Neuronal stem cell (in vitro differentiated cells): ENCODE measurements around the gene MRPL23.

Experiments used
- DNase-seq: peaks from one replicate; pipeline ENCODE4 v3.0.0-alpha.2; 2013; ENCODE audit warnings: low spot score
- H2AFZ ChIP-seq: one replicate; pipeline ENCODE4 v1.6.1; 2013; ENCODE audit warnings: mild to moderate bottlenecking, low read length, inconsistent platforms
- H2AK5ac ChIP-seq: 2 replicates; pipeline ENCODE4 v1.6.1; 2013; ENCODE audit warnings: low read depth, mild to moderate bottlenecking, inconsistent platforms, low read length, moderate library complexity, mixed read lengths
- H2BK120ac ChIP-seq: 2 replicates; pipeline ENCODE4 v1.6.1; 2013; ENCODE audit warnings: low read depth, mild to moderate bottlenecking, inconsistent platforms, low read length, moderate library complexity, mixed read lengths
- H2BK12ac ChIP-seq: one replicate; pipeline ENCODE4 v1.6.1; 2013; ENCODE audit warnings: low read length, inconsistent platforms
- H2BK15ac ChIP-seq: 2 replicates; pipeline ENCODE4 v1.6.1; 2013; ENCODE audit warnings: mild to moderate bottlenecking, low read length, inconsistent platforms, mixed read lengths
- H2BK5ac ChIP-seq: one replicate; pipeline ENCODE4 v1.6.1; 2013; ENCODE audit warnings: inconsistent platforms, mild to moderate bottlenecking, low read length, moderate library complexity
- H3K14ac ChIP-seq: one replicate; pipeline ENCODE4 v1.6.1; 2013; ENCODE audit warnings: low read length, inconsistent platforms
- H3K18ac ChIP-seq: 2 replicates; pipeline ENCODE4 v1.6.1; 2013; ENCODE audit warnings: low read length, inconsistent platforms
- H3K23ac ChIP-seq: 2 replicates; pipeline ENCODE4 v1.6.1; 2013; ENCODE audit warnings: low read depth, mild to moderate bottlenecking, mixed read lengths, low read length, inconsistent platforms; ENCODE audit not compliant: poor library complexity
- H3K27ac ChIP-seq: replicated peaks from 3 replicates; pipeline ENCODE4 v1.5.1; 2013; ENCODE audit warnings: low read length, inconsistent platforms
- H3K27me3 ChIP-seq, 3 experiments: 2 replicates each; pipeline ENCODE4 v1.6.1; 2013; ENCODE audit warnings: low read length in 3 of 3, mild to moderate bottlenecking in 2 of 3, inconsistent platforms in 1 of 3, low read depth in 1 of 3, mixed read lengths in 1 of 3, moderate library complexity in 1 of 3; ENCODE audit not compliant: control insufficient read depth in 3 of 3, insufficient read depth in 3 of 3
- H3K36me3 ChIP-seq, 2 donors: replicated peaks in 1 of 2; 2 replicates each; pipeline ENCODE4 v1.6.1; 2013; ENCODE audit warnings: low read length in 2 of 2; ENCODE audit not compliant: control insufficient read depth in 2 of 2, insufficient read depth in 2 of 2
- H3K4ac ChIP-seq: 2 replicates; pipeline ENCODE4 v1.6.1; 2013; ENCODE audit warnings: inconsistent platforms, mild to moderate bottlenecking, low read length, moderate library complexity
- H3K4me1 ChIP-seq, 2 donors: 1 replicate in 1 of 2; 2 replicates in 1 of 2; pipeline ENCODE4 v1.6.1; 2013; ENCODE audit warnings: low read length in 2 of 2, low read depth in 1 of 2; ENCODE audit not compliant: control insufficient read depth in 2 of 2, insufficient read depth in 1 of 2
- H3K4me2 ChIP-seq: one replicate; pipeline ENCODE4 v1.6.1; 2013; ENCODE audit warnings: mild to moderate bottlenecking, low read length, inconsistent platforms; ENCODE audit not compliant: insufficient read depth, poor library complexity, severe bottlenecking
- H3K4me3 ChIP-seq, 2 donors: 2 replicates each; pipeline ENCODE4 v1.5.1; 2013; ENCODE audit warnings: low read length in 2 of 2, mild to moderate bottlenecking in 2 of 2, inconsistent platforms in 1 of 2, moderate library complexity in 1 of 2
- H3K79me1 ChIP-seq: one replicate; pipeline ENCODE4 v1.6.1; 2013; ENCODE audit warnings: low read depth, mild to moderate bottlenecking, inconsistent platforms, low read length, moderate library complexity
- H3K9ac ChIP-seq: one replicate; pipeline ENCODE4 v1.6.1; 2013; ENCODE audit warnings: mild to moderate bottlenecking, low read depth, low read length, inconsistent platforms; ENCODE audit not compliant: poor library complexity
- H3K9me3 ChIP-seq, 2 donors: replicated peaks in 1 of 2; 2 replicates each; pipeline versions ENCODE3 to v1.6.1; 2013; ENCODE audit warnings: low read length in 2 of 2, mild to moderate bottlenecking in 2 of 2, inconsistent platforms in 1 of 2, low read depth in 1 of 2, mixed read lengths in 1 of 2, moderate library complexity in 1 of 2; ENCODE audit not compliant: control insufficient read depth in 2 of 2, insufficient read depth in 1 of 2
- H4K8ac ChIP-seq: one replicate; pipeline ENCODE4 v1.6.1; 2013; ENCODE audit warnings: low read depth, mild to moderate bottlenecking, inconsistent platforms, low read length, moderate library complexity
- H4K91ac ChIP-seq: one replicate; pipeline ENCODE4 v1.6.1; 2013; ENCODE audit warnings: low read length, low read depth, mild to moderate bottlenecking, inconsistent platforms; ENCODE audit not compliant: poor library complexity
- WGBS, 2 donors: extraction: QIAGEN DNeasy Blood & Tissue Kit; methylation state at CpG; one replicate each; pipeline ENCODE4 v1.1.7; 2013; ENCODE audit warnings: missing lambda C conversion rate in 2 of 2, mixed read lengths in 1 of 2; ENCODE audit not compliant: insufficient read length in 2 of 2, insufficient replicate concordance in 1 of 2; ENCODE audit errors: extremely low coverage in 2 of 2; 5-methylcytosine and 5-hydroxymethylcytosine counted together

MRPL23 gene

DNA sequence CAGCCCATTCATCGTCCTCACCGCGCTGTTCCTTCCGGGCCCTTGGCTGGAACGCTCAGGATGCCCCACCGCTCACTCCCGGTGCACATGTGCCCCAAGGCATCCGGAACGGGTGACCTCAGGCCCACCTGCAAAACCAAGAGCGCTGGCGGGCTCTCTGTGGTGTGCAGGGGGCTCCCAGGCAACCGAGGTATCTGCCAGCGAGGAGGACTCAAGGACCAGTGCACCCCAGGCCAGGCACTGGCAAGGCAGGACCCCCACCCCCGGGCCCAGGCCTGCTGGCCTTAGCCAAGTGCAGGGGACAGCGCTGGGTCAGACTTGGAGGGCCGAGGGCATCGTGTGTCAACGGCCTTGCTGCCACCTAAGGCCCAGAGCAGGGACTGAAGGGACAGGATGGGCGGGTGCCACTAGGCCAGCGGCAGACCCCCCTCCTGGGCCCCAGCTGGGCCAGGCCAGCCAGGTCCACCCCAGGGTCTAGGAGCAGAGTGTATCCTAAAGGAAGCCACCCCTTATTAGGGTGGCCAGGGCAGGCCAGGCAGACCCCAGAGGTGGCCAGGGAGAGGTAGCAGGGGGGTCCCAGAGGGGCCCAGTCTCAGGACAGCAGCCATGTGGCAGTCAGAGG lies 19.2 kb upstream of the MRPL23 start:
- Histone ChIP-seq H4K91ac (no peak overlapping the region), H3K4me3 (no peak overlapping the region), H4K8ac (peak overlapping the region; percentile 65), H3K9me3 (no peaks in the 10 kb centered on the region), H3K27ac (no peak overlapping the region), H3K9ac (peak overlapping the region; percentile 70), H3K23ac (peak overlapping the region; percentile 65), H2BK5ac (peak overlapping the region; percentile 75), H2BK120ac (peak overlapping the region; percentile 87), H3K79me1 (no peaks in the 10 kb centered on the region), H3K27me3 (no peaks in the 10 kb centered on the region), H3K18ac (peak overlapping the region; percentile 44), H3K4ac (peak overlapping the region; percentile 89), H2BK12ac (peak overlapping the region; percentile 90), H3K4me1 (peaks cover 11 to 17% of the 10 kb centered on the region in 2 donors), H3K36me3 (no peaks in the 10 kb centered on the region), H2BK15ac (peak overlapping the region; percentile 85), H3K4me2 (no peak overlapping the region), H2AFZ (peak overlapping the region; percentile 93), H3K14ac (peak overlapping the region; percentile 63), H2AK5ac (peak overlapping the region; percentile 98)
- DNase-seq = no peak
- no CpG with 5 or more reads among the region's 20 CpGs for WGBS, 2 donors

DNA sequence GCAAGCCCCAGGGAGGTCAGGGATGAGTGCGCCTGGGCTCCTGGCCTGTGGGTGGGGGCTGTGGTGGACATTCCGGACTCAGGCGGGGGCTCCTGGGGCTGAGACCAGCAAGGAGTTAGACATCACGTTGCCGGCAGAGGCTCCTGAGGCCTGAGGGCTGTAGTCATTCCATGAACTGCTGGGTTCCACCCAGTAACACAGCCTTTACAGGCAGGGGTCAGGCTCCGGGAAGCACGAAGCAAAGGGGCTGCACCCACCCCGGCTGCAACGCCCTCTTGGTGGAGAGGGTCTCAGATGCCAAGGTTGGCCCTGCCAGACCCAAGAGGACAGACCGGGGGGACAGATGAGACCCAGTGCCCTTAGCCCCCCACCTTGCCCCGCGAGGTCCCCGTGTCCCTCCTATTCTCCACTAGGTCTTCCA lies 18.7 kb upstream of the MRPL23 start:
- H4K91ac ChIP-seq = no peak overlapping the region
- H3K23ac ChIP-seq = peak overlapping the region; percentile 11
- peak overlapping the region; percentile 98 for H2AK5ac ChIP-seq
- no peak overlapping the region for H3K27ac ChIP-seq
- no peak overlapping the region for H3K18ac ChIP-seq
- H2AFZ ChIP-seq = peak overlapping the region; percentile 93
- peak overlapping the region; percentile 89 for H3K14ac ChIP-seq
- no peak overlapping the region for H3K9ac ChIP-seq
- peaks cover 11 to 16% of the 10 kb centered on the region in 2 donors for H3K4me1 ChIP-seq
- H2BK15ac ChIP-seq = peak overlapping the region; percentile 87
- no peak overlapping the region for H3K4ac ChIP-seq
- H3K36me3 ChIP-seq = no peaks in the 10 kb centered on the region
- WGBS, 2 donors = no CpG with 5 or more reads among the region's 13 CpGs
- H3K4me2 ChIP-seq = no peak overlapping the region
- no peak overlapping the region for H2BK12ac ChIP-seq
- no peak overlapping the region for H3K4me3 ChIP-seq
- no peaks in the 10 kb centered on the region for H3K9me3 ChIP-seq
- H4K8ac ChIP-seq = no peak overlapping the region
- no peak overlapping the region for H2BK5ac ChIP-seq
- no peaks in the 10 kb centered on the region for H3K27me3 ChIP-seq
- DNase-seq = no peak
- H2BK120ac ChIP-seq = peak overlapping the region; percentile 87
- no peaks in the 10 kb centered on the region for H3K79me1 ChIP-seq

DNA sequence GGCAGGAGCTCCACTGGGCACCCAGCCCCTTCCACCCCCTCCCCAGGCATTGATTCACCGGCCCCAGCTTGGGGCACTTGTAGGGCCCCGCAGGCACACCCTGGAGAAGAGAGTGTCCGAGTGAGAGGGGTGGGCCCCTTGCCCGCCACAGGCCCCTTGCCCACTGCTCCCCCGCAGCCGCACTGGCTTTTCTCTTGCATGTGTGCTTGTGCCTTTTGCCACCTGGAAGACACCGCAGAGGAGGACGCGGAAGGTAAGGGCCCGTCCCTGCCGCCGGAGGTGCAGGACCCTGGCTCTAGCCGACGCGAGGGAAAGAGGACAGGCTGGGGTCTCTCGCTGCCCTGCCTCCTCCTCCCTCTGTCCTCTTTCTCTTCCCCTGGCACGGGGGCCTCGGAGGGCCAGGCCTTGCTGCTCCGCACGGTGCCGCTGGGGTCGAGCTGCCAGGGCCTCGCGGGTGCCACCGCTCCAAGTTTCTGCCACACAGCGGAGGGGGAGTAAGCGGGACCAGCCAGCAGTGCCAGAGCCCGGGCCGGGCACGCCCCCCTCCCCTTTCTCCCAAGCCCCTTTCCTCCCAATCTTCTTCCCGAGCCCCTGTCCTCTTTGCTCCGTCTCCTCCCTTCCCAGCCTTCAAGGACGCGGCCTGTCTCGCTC lies 18.1 kb upstream of the MRPL23 start:
- no peaks in the 10 kb centered on the region for H3K36me3 ChIP-seq
- H3K27me3 ChIP-seq = no peaks in the 10 kb centered on the region
- no peak for DNase-seq
- peak overlapping the region; percentile 96 for H2BK5ac ChIP-seq
- no peak overlapping the region for H3K9ac ChIP-seq
- H3K23ac ChIP-seq = peak overlapping the region; percentile 11
- no CpG with 5 or more reads among the region's 35 CpGs for WGBS, 2 donors
- peaks cover 11 to 16% of the 10 kb centered on the region in 2 donors for H3K4me1 ChIP-seq
- H3K27ac ChIP-seq = no peak overlapping the region
- H2BK15ac ChIP-seq = peak overlapping the region; percentile 87
- H4K91ac ChIP-seq = no peak overlapping the region
- no peak overlapping the region for H3K4me3 ChIP-seq
- peak overlapping the region; percentile 65 for H4K8ac ChIP-seq
- H2BK120ac ChIP-seq = peak overlapping the region; percentile 87
- H3K18ac ChIP-seq = peak overlapping the region; percentile 71
- no peaks in the 10 kb centered on the region for H3K9me3 ChIP-seq
- peak overlapping the region; percentile 36 for H2AK5ac ChIP-seq
- H2AFZ ChIP-seq = peak overlapping the region; percentile 93
- H3K14ac ChIP-seq = no peak overlapping the region
- H2BK12ac ChIP-seq = peak overlapping the region; percentile 30
- H3K4ac ChIP-seq = no peak overlapping the region
- H3K79me1 ChIP-seq = no peaks in the 10 kb centered on the region
- H3K4me2 ChIP-seq = no peak overlapping the region
